ENCODE data around the gene DEGS2.
"Not testable (repeated sequence)": the region's sequence is repeated elsewhere in the genome, so short reads cannot be mapped to it uniquely, and the experiment has no call there.

Gene DEGS2

GRCh38 chr14:100176811-100177327 is 17.4 kb upstream of the DEGS2 start:
- DNase-seq, result no peak

DNA sequence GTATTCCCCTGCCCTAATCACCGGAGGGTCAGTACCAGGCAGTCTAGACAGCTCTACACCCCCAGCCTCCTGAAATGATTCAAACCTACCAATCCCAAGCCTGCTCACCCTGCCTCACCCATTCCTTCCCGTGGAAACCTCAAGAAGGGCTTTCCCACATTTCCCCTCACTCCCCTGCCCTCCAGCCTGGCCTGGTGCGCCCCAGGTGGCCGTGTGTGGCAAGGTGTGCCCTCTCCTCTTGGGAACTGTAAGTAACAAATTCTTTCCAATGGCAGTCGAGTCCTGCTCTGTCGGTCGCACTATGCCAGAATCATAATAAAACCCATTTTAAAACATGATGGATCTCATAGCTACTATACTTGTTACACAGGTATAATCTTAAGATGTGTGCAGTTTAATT is 13.9 kb upstream of the DEGS2 start:
- no peak for DNase-seq

DNA sequence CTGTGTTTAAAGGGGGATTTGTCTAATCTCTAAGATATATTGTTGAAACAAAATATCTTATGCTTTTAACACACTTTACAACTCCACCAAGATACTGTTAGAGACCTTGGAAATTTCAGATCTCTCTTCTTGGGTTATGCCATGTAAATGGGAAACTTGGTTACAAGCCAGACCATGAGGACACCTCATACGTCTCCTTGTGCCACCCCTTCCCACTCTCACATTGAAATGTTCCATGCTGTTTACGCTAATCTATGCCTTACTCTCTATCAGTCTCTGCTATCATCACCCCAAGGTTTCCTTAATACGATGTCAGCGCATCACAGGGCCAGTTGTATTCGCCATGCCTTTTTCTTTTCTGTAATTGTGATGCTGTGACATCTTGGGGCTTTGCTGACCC is 13.4 kb upstream of the DEGS2 start:
- no peak for DNase-seq

DNA sequence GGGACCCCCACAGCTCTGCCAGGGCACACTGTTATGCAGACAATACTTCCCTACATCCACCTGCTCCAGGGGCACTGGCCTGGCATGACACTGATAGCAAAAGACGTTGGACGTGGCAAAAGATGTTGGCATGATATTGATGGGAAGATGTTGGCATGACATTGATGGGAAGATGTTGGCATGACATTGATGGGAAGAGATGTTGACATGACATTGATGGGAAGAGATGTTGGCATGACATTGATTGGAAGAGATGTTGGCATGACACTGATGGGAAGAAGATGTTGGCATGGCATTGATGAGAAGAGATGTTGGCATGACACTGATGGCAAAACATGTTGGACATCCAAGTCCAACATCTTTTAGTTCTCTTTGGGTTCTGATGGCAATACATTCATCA is 11.4 kb upstream of the DEGS2 start:
- no peak for DNase-seq

DNA sequence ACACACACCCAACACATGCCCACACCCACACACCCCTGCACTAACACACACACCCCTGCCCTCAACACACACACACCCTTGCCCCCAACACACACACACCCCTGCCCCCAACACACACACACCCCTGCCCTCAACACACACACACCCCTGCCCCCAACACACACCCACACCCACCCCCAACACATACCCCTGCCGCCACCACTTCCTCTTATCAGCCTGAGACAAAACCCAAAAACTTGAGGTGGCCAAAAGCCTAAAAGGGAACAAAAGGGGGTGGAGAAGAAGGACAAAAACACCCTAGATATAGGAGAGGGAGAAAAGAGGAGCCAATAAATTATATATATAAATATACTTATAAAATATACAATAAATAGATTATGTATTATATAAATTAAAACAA is 9.1 kb upstream of the DEGS2 start:
- no peak for DNase-seq

- no peak for DNase-seq
Measured at GRCh38 chr14:100165831-100166440, 6.5 kb upstream of the DEGS2 start.

DNA sequence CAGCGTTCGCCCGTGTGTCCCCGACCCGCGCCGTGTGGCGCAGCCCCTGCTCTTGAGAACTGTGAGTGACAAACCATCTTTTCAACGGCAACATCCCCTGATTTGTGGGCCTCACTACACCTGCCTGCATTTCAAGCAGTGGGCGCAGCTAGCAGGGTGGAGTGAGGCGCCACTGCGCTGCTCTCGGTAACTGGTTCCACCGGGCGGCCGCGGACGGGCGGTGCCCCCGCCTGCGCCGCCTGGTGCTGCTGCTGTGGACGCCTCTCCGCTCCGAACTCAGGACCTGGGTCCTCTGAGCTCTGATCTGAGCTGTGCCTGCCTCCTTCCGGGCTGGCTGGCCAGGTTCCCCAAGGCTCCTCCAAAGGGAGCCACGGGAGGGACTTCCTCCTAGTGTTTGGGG is 5.9 kb upstream of the DEGS2 start:
- no peak for DNase-seq

- no peak for DNase-seq
Measured at GRCh38 chr14:100160534-100160916, 1.1 kb upstream of the DEGS2 start.

DNA sequence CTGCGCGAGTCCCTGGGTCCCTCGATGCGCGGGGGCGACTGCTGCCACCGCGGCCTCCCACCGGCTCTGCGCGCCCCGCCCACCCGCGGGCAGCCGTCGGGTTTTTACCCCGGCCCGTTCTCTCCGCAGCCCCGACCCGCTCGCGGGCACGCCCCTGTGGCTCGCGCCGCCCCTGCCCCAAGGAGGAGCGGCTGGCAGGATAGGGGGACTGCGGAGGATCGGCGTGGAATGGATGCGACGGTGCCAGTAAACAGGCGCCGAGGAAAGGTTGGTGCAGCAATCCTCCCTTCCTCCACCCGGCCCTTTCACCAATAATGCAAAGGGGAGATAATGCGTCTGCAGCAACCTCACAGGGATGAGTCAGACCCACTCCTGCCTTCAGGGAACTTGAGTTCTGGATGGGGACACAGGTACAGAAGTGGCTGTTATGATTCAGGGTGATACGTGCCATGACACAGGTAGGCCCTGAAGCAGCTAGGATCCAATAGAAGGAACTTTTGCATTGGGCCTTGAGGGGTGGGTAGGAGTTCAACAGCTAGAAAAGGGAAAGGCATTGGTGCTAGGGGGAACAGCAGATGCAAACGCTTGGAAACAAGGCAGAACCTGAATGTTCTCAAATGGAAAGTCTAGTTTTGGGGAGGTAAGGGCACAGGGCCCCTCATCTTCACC is 554 bp upstream of the DEGS2 start:
- DNase-seq, result no peak

GRCh38 chr14:100158566-100159093 is 815 bp downstream of the DEGS2 start:
- DNase-seq, result no peak

GRCh38 chr14:100157548-100158232 is 1.8 kb downstream of the DEGS2 start:
- not testable (repeated sequence) for DNase-seq

DNA sequence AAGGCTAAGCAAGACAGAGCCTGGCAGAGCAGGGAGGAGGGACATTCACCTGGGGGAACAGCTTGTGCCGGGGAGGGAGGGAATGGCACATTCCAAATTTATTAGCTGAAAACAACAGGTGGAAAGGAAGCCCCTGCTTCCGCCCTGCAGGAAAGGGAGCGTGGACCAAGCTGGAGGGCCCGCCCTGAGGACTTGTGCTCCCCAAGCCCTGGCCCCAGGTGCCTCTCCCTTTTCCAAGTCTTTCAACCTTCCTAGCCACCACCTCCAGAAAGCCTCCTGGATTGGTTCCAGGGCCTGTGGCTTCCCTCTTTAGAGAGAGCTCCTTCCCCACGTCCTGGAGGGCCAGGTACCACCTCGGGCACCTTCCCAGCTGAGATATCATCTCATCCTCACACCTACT is 2.7 kb downstream of the DEGS2 start:
- DNase-seq, result no peak

GRCh38 chr14:100155756-100156616 is 3.5 kb downstream of the DEGS2 start:
- DNase-seq, result no peak

DNA sequence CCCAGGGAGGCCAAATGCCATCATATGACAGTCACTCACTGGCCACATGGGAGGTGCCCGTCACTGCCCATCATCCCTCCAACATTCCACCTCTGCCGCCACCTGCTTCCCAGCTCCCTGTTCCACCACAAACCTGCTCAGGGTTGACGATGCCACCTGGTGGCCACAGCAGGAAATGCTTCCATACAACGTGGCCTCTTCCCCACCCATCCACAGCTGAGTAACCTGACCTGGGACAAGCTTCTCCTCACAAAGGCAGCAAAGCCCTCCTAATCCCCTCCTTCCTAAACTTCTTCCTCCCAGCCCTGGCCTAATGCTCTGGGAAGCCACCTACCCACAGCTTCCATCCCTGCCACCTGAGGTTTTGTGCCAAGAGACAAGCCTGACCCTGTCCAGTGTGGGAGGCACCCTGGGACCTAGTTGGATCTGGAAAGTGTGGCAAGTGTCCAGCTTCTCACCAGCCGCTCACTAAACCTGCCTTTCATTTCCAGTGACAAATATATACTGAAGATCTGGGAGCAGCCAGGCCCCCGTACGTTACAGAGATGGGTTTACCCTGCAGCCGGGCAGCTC is 4.3 kb downstream of the DEGS2 start:
- no peak for DNase-seq

- no peak for DNase-seq
Measured at GRCh38 chr14:100153560-100153959, 5.9 kb downstream of the DEGS2 start.

DNA sequence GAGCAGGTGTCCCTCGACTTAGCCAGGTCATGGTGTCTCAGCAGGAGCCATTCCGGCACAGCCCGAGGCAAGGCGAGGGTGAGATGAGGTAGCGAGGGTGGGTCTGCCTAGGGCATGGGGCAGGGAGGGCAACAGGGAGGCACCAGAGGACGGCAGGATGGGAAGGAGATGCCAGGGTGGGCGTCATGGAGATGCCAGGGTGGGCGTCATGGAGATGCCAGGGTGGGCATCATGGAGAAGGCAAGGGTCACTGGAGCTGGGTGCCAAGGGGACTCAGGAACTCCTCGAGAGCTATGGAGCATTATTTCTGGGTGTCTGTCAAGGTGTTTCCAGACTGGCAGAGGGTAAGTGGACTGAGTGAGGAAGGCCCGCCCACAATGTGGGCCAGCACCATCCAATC is 7.4 kb downstream of the DEGS2 start:
- DNase-seq, result no peak

DNA sequence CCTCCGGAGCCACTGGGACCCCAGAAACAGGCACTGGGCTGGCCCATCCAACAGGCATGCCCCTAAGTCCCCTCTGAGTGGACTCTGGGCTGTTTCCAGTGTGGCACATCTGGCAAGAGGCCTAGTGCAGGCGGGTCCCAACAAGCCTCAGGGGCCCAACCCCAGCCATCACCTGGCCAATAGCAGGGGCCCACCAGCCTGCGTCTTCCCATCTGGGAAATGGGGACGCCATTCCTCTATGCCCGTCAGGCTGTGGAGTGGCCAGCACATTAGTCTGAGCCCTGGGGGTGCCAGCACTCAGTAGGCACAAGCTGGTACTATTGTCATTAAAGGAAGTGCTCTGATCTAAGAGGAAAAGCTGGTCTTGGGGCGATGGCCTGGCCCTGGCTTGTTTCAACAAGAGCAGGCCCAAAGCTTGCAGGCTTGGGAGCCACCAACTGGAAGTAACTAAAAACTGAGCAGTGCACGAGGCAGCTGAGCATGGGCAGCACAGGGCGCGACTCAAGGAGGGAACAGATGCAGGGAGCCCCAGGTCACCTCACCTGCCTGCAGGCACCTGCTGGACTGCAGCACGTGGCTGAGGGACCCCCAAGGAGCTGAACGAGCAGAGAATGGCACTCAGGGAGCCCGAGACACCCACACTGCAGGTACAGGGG is 8.4 kb downstream of the DEGS2 start:
- DNase-seq, result no peak

GRCh38 chr14:100149851-100150611 is 9.4 kb downstream of the DEGS2 start:
- no peak for DNase-seq

GRCh38 chr14:100148837-100149731 is 10.4 kb downstream of the DEGS2 start:
- no peak for DNase-seq
